Neural crest cell (in vitro differentiated cells): ENCODE measurements around the gene NCCRP1. TPM values are rescaled to one million over a fixed set of nuclear protein-coding genes. Genes with fewer than 3 reads are reported as not detected.

Experiments used
- DNase-seq: peaks from one replicate; pipeline ENCODE4 v3.0.0; 2021; ENCODE audit warnings: low read depth, mixed read lengths, low spot score
- H3K27ac Mint-ChIP-seq: one replicate; pipeline ENCODE4 v1.8.0; 2021; ENCODE audit warnings: mild to moderate bottlenecking, mixed read lengths; ENCODE audit not compliant: unreplicated experiment
- H3K27me3 Mint-ChIP-seq: 2 replicates; pipeline ENCODE4 v1.8.0; 2021; ENCODE audit warnings: low read depth, mild to moderate bottlenecking, mixed read lengths
- H3K36me3 Mint-ChIP-seq: 2 replicates; pipeline ENCODE4 v1.8.0; 2021; ENCODE audit warnings: low read depth, mild to moderate bottlenecking, mixed read lengths
- H3K4me1 Mint-ChIP-seq: 2 replicates; pipeline ENCODE4 v1.8.0; 2021; ENCODE audit warnings: mixed read lengths
- H3K4me3 Mint-ChIP-seq: one replicate; pipeline ENCODE4 v1.8.0; 2021; ENCODE audit warnings: mild to moderate bottlenecking, mixed read lengths
- H3K9me3 Mint-ChIP-seq: 2 replicates; pipeline ENCODE4 v1.8.0; 2021; ENCODE audit warnings: mixed read lengths
- total RNA-seq: library from RNA; stranded (reverse); gene quantifications from 2 replicates; pipeline ENCODE4 v1.2.1, GENCODE V29; 2021
- TF ChIP-seq, protein P1 (sequence below): fragments of 200-600 bp; sonication (generic); conservative IDR thresholded peaks from 2 replicates; pipeline ENCODE4 v1.5.0; 2021; ENCODE audit warnings: antibody characterized with exemption, mild to moderate bottlenecking

Gene NCCRP1
- total RNA-seq, 1 donor from 2014 or later, result not detected

DNA sequence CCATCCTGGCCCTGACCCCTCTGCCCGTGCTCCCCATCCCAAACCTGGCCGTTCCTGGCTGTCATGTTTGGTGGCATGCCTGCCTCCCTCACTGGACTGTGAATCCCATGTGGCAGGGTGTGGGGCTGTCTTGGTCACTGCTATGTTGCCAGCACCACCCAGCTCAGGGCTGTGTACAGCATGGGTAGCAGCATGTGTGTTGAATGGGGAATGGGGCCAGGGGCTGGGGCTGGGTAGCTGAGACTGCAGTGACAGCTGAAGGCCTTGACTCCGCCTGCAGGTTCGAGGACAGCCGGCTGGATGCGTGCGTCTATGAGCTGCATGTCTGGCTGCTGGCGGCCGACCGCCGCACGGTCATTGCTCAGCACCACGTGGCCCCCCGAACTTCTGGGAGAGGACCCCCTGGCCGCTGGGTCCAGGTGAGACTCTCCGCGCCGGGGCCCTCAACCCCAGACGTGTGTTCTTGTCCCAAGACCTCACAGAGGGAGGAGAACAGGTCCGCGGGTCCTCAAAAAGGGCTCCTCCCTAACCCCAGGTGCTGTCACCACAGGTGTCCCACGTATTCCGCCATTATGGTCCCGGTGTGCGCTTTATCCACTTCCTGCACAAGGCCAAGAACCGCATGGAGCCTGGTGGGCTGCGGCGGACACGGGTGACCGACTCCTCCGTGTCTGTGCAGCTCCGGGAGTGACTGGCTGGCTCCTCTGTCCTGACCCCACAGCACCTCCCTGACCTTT lies 3.5 kb downstream of the NCCRP1 start:
- no peaks in the 10 kb centered on the region for H3K9me3 Mint-ChIP-seq

DNA sequence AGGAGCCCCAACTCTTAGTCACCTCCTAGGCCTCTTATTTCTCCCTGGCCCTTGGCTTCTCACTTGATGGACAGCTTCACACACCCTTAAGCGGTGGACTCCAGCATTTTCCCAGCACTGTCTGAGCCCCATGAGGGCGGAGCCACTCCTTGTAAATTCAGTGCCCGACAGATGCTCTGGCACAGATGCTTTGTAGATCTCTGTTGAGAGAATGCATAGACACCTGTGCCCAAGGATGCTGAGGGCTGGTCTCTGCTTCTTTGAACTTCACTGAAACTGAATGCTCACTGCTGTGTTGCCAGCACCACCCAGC lies 4.0 kb downstream of the NCCRP1 start:
- peak overlapping the region; percentile 78 for H3K27ac Mint-ChIP-seq
- H3K27me3 Mint-ChIP-seq, result peaks cover 56% of the 10 kb centered on the region
- no peaks in the 10 kb centered on the region for H3K36me3 Mint-ChIP-seq

More for the DNA sequence above, 3.5 kb downstream of the NCCRP1 start:
- H3K27ac Mint-ChIP-seq, result peak overlapping the region; percentile 78
- DNase-seq, result no peak
- H3K27me3 Mint-ChIP-seq, result peaks cover 61% of the 10 kb centered on the region
- H3K36me3 Mint-ChIP-seq, result no peaks in the 10 kb centered on the region
- peaks cover 8% of the 10 kb centered on the region for H3K4me1 Mint-ChIP-seq
- TF ChIP-seq, protein P1, sequence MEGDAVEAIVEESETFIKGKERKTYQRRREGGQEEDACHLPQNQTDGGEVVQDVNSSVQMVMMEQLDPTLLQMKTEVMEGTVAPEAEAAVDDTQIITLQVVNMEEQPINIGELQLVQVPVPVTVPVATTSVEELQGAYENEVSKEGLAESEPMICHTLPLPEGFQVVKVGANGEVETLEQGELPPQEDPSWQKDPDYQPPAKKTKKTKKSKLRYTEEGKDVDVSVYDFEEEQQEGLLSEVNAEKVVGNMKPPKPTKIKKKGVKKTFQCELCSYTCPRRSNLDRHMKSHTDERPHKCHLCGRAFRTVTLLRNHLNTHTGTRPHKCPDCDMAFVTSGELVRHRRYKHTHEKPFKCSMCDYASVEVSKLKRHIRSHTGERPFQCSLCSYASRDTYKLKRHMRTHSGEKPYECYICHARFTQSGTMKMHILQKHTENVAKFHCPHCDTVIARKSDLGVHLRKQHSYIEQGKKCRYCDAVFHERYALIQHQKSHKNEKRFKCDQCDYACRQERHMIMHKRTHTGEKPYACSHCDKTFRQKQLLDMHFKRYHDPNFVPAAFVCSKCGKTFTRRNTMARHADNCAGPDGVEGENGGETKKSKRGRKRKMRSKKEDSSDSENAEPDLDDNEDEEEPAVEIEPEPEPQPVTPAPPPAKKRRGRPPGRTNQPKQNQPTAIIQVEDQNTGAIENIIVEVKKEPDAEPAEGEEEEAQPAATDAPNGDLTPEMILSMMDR, result no peak
- no peak overlapping the region for H3K4me3 Mint-ChIP-seq

DNA sequence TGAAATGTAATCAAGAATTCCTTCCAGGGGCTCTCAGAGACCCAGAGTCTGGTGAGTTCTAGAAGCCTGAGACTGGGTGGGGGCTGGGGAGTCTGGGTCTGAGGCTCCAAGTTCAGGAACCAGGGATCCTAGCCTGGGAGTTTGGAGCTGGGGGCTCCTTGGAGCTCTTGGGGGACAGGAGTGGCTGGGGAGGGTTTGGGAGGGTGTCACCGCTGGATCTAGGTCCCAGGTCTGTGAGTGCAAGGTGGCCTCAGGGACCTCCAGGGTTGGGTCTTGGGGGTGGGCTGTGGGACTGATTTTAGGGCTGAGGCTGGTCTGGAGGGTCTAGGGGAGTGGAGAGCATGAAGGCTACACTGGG lies 6.2 kb downstream of the NCCRP1 start:
- TF ChIP-seq, protein P1, result no peak
- no peaks in the 10 kb centered on the region for H3K9me3 Mint-ChIP-seq
- H3K36me3 Mint-ChIP-seq, result no peaks in the 10 kb centered on the region
- no peak overlapping the region for H3K4me3 Mint-ChIP-seq
- DNase-seq, result no peak
- H3K27me3 Mint-ChIP-seq, result peaks cover 35% of the 10 kb centered on the region
- no peaks in the 10 kb centered on the region for H3K4me1 Mint-ChIP-seq
- H3K27ac Mint-ChIP-seq, result no peak overlapping the region

More for the DNA sequence above, 4.0 kb downstream of the NCCRP1 start:
- no peak for DNase-seq
- Mint-ChIP-seq H3K4me3 (no peak overlapping the region), H3K4me1 (peaks cover 5% of the 10 kb centered on the region), H3K9me3 (no peaks in the 10 kb centered on the region)
- TF ChIP-seq, protein P1, result no peak

DNA sequence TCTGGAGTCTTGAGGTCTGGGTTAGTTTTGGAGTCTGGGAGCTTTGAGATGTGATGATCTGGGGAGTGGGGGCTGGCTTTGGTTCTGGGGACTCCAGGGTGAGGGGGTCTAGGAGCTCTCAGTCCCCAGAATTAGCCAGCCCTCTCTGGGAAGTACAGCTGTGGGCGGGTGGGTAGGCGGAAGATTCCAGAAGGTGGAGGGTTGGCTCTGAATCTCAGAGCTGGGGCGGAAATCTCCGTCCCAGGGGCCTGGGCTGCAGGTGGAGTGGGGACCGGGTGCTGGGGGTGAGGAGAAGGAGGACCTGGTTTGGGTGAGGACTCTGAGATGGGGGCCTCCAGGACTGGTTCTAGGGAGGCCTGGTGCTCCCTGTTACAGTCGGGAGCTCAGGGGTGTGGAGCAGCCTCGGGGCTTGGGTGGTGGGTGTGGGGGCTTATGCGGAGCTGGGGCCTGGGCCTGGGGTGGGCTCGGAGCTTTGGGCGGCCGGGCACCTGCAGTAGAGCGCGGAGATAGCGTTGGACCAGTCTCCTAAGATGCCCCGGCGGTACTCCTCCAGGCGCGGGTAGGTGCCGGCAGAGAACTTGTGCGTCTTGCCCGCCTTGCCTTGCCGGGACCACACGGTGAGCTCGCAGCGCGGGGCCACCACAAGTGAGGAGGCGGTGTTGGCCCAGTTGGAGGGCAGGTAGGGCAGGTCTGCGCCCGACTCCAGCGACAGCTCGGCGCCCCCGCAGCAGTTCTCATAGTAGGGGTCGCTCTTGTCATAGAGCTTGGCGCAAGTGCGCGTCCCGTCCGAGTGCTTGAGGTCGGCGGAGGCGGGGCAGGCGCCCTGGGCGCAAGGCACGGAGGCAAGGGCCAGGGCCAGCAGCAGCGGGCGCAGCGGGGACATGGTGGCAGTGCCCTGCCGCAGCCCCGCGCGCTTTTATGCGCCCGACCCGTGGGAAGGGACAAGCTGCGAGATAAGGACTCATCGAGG lies 6.9 kb downstream of the NCCRP1 start, which contains the start of gene SYCN:
Gene SYCN, minus strand, starts transcription at position 892 of the 970 bp plus-strand sequence. Its CDS starts 9 bp downstream, at position 883.
- no peak for DNase-seq
- peaks cover 34% of the 10 kb centered on the region for H3K27me3 Mint-ChIP-seq
- TF ChIP-seq, protein P1, result no peak
- H3K4me1 Mint-ChIP-seq, result no peaks in the 10 kb centered on the region
- H3K27ac Mint-ChIP-seq, result no peak within 1 kb of the TSS
- no peak within 1 kb of the TSS for H3K4me3 Mint-ChIP-seq
- no peaks in the 10 kb centered on the region for H3K9me3 Mint-ChIP-seq
- H3K36me3 Mint-ChIP-seq, result no peaks in the 10 kb centered on the region

DNA sequence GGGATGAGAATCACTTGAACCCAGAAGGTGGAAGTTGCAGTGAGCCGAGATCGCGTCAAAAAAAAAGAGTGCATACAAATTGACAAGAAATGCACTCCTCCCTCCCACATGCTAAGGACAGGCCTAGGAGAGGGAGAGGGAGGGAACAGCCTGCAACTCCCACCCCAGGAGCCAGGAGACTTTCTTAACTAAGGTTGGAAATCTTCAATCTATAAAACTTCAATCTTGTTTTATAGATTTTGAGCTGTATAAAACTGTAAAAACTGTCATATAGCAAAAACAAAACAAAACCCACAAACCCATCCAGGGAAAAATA lies 8.6 kb downstream of the NCCRP1 start:
- Mint-ChIP-seq H3K9me3 (no peaks in the 10 kb centered on the region), H3K27me3 (peaks cover 28% of the 10 kb centered on the region), H3K4me1 (no peaks in the 10 kb centered on the region), H3K27ac (no peak overlapping the region), H3K36me3 (no peaks in the 10 kb centered on the region), H3K4me3 (no peak overlapping the region)
- TF ChIP-seq, protein P1, result no peak
- DNase-seq, result no peak
